GM23338 (cell line): ENCODE measurements around the gene MMP24OS.

Source experiments
- CREB1 ChIP-seq: fragments of 250-450 bp; sonication (Bioruptor Pico); IDR thresholded peaks from 2 replicates; pipeline ENCODE4 v1.5.0; 2020; ENCODE audit warnings: low read depth, mild to moderate bottlenecking, moderate library complexity
- EZH2 ChIP-seq: fragments of 200-600 bp; sonication (generic); IDR thresholded peaks from one replicate; pipeline ENCODE4 v1.8.0; 2017; ENCODE audit warnings: antibody characterized with exemption, mild to moderate bottlenecking, low read depth; ENCODE audit not compliant: unreplicated experiment
- EZH2phosphoT487 ChIP-seq: fragments of 200-600 bp; sonication (generic); IDR thresholded peaks from one replicate; pipeline ENCODE4 v1.8.1; 2018; ENCODE audit warnings: antibody characterized with exemption; ENCODE audit not compliant: unreplicated experiment
- JUNB ChIP-seq: IDR thresholded peaks from one replicate; pipeline ENCODE4 v1.6.1; 2016; ENCODE audit warnings: antibody characterized with exemption; ENCODE audit not compliant: unreplicated experiment
- NANOG ChIP-seq: IDR thresholded peaks from 2 replicates; pipeline ENCODE4 v1.6.1; 2016; ENCODE audit warnings: antibody characterized with exemption, borderline replicate concordance
- POLR2AphosphoS5 ChIP-seq: IDR thresholded peaks from 2 replicates; pipeline ENCODE4 v1.6.1; 2016; ENCODE audit warnings: antibody characterized with exemption, low read depth
- STAT1 ChIP-seq: IDR thresholded peaks from one replicate; pipeline ENCODE4 v1.6.1; 2016; ENCODE audit warnings: antibody characterized with exemption; ENCODE audit not compliant: unreplicated experiment
- ZNF114 ChIP-seq: fragments of 250-450 bp; sonication (Bioruptor Pico); IDR thresholded peaks from 2 replicates; pipeline ENCODE4 v1.5.0; 2020; ENCODE audit warnings: mild to moderate bottlenecking, moderate library complexity
- ZNF331 ChIP-seq: fragments of 250-450 bp; sonication (Bioruptor Pico); IDR thresholded peaks from 2 replicates; pipeline ENCODE4 v1.5.0; 2020; ENCODE audit warnings: low read depth, mild to moderate bottlenecking, moderate library complexity
- TF ChIP-seq, protein P1 (sequence below), 2 experiments: fragments of 200-600 bp in 1 of 2; sonication (generic) in 1 of 2; conservative IDR thresholded peaks; 2 replicates each; pipeline versions ENCODE4 v1.5.1 to v1.6.1; 2016 to 2017; ENCODE audit warnings: antibody characterized with exemption in 2 of 2, low read depth in 2 of 2, mild to moderate bottlenecking in 2 of 2, moderate library complexity in 1 of 2
- TF ChIP-seq, protein P2 (sequence below): IDR thresholded peaks from one replicate; pipeline ENCODE4 v1.6.1; 2018; ENCODE audit warnings: antibody characterized with exemption; ENCODE audit not compliant: unreplicated experiment
- TF ChIP-seq, protein P3 (sequence below): IDR thresholded peaks from 2 replicates; pipeline ENCODE4 v1.6.1; 2016; ENCODE audit warnings: antibody characterized with exemption
- TF ChIP-seq, protein P4 (sequence below): fragments of 250-450 bp; sonication (Bioruptor Pico); IDR thresholded peaks from 2 replicates; pipeline ENCODE4 v1.5.0; 2020; ENCODE audit warnings: mild to moderate bottlenecking, moderate library complexity

DNA sequence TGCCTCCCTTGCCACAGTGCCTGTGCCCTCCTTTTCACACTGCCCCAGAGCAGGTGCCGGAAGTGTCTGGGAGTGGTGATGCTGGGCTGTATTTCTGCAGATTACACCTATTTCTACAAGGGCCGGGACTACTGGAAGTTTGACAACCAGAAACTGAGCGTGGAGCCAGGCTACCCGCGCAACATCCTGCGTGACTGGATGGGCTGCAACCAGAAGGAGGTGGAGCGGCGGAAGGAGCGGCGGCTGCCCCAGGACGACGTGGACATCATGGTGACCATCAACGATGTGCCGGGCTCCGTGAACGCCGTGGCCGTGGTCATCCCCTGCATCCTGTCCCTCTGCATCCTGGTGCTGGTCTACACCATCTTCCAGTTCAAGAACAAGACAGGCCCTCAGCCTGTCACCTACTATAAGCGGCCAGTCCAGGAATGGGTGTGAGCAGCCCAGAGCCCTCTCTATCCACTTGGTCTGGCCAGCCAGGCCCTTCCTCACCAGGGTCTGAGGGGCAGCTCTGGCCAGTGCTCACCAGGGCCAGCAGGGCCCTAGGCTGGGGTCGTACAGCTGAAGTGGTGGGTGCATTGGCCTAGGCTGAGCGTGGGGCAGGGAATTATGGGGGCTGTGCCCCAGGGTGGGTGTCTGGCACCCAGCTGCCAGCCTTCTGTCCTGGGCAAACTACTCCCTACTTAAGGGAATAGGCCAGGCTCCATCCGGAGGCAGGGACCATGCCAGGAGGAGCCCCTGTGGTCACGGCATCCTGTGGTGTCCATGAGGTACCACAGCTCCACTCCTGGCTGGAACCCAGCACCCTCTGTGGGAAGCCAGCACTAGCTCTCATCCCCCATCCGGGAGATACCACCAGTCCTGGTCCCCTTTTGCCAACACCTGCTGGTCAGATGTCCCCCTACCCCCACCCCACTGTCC is 3.5 kb downstream of the MMP24OS start:
- TF ChIP-seq, protein P1, sequence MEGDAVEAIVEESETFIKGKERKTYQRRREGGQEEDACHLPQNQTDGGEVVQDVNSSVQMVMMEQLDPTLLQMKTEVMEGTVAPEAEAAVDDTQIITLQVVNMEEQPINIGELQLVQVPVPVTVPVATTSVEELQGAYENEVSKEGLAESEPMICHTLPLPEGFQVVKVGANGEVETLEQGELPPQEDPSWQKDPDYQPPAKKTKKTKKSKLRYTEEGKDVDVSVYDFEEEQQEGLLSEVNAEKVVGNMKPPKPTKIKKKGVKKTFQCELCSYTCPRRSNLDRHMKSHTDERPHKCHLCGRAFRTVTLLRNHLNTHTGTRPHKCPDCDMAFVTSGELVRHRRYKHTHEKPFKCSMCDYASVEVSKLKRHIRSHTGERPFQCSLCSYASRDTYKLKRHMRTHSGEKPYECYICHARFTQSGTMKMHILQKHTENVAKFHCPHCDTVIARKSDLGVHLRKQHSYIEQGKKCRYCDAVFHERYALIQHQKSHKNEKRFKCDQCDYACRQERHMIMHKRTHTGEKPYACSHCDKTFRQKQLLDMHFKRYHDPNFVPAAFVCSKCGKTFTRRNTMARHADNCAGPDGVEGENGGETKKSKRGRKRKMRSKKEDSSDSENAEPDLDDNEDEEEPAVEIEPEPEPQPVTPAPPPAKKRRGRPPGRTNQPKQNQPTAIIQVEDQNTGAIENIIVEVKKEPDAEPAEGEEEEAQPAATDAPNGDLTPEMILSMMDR (conservative IDR thresholded peaks at IDR 0.05; ENCODE audit: low read depth in 2 of 2) = no peak
- TF ChIP-seq ZNF331 (no peak), JUNB (no peak), EZH2 (no peak), CREB1 (no peak), POLR2AphosphoS5 (no peak), EZH2phosphoT487 (no peak), NANOG (no peak), STAT1 (no peak), ZNF114 (CRISPR knock-in tag) (no peak)
- TF ChIP-seq, protein P2, sequence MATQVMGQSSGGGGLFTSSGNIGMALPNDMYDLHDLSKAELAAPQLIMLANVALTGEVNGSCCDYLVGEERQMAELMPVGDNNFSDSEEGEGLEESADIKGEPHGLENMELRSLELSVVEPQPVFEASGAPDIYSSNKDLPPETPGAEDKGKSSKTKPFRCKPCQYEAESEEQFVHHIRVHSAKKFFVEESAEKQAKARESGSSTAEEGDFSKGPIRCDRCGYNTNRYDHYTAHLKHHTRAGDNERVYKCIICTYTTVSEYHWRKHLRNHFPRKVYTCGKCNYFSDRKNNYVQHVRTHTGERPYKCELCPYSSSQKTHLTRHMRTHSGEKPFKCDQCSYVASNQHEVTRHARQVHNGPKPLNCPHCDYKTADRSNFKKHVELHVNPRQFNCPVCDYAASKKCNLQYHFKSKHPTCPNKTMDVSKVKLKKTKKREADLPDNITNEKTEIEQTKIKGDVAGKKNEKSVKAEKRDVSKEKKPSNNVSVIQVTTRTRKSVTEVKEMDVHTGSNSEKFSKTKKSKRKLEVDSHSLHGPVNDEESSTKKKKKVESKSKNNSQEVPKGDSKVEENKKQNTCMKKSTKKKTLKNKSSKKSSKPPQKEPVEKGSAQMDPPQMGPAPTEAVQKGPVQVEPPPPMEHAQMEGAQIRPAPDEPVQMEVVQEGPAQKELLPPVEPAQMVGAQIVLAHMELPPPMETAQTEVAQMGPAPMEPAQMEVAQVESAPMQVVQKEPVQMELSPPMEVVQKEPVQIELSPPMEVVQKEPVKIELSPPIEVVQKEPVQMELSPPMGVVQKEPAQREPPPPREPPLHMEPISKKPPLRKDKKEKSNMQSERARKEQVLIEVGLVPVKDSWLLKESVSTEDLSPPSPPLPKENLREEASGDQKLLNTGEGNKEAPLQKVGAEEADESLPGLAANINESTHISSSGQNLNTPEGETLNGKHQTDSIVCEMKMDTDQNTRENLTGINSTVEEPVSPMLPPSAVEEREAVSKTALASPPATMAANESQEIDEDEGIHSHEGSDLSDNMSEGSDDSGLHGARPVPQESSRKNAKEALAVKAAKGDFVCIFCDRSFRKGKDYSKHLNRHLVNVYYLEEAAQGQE = no peak
- TF ChIP-seq, protein P3, sequence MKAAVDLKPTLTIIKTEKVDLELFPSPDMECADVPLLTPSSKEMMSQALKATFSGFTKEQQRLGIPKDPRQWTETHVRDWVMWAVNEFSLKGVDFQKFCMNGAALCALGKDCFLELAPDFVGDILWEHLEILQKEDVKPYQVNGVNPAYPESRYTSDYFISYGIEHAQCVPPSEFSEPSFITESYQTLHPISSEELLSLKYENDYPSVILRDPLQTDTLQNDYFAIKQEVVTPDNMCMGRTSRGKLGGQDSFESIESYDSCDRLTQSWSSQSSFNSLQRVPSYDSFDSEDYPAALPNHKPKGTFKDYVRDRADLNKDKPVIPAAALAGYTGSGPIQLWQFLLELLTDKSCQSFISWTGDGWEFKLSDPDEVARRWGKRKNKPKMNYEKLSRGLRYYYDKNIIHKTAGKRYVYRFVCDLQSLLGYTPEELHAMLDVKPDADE = no peak
- TF ChIP-seq, protein P4, sequence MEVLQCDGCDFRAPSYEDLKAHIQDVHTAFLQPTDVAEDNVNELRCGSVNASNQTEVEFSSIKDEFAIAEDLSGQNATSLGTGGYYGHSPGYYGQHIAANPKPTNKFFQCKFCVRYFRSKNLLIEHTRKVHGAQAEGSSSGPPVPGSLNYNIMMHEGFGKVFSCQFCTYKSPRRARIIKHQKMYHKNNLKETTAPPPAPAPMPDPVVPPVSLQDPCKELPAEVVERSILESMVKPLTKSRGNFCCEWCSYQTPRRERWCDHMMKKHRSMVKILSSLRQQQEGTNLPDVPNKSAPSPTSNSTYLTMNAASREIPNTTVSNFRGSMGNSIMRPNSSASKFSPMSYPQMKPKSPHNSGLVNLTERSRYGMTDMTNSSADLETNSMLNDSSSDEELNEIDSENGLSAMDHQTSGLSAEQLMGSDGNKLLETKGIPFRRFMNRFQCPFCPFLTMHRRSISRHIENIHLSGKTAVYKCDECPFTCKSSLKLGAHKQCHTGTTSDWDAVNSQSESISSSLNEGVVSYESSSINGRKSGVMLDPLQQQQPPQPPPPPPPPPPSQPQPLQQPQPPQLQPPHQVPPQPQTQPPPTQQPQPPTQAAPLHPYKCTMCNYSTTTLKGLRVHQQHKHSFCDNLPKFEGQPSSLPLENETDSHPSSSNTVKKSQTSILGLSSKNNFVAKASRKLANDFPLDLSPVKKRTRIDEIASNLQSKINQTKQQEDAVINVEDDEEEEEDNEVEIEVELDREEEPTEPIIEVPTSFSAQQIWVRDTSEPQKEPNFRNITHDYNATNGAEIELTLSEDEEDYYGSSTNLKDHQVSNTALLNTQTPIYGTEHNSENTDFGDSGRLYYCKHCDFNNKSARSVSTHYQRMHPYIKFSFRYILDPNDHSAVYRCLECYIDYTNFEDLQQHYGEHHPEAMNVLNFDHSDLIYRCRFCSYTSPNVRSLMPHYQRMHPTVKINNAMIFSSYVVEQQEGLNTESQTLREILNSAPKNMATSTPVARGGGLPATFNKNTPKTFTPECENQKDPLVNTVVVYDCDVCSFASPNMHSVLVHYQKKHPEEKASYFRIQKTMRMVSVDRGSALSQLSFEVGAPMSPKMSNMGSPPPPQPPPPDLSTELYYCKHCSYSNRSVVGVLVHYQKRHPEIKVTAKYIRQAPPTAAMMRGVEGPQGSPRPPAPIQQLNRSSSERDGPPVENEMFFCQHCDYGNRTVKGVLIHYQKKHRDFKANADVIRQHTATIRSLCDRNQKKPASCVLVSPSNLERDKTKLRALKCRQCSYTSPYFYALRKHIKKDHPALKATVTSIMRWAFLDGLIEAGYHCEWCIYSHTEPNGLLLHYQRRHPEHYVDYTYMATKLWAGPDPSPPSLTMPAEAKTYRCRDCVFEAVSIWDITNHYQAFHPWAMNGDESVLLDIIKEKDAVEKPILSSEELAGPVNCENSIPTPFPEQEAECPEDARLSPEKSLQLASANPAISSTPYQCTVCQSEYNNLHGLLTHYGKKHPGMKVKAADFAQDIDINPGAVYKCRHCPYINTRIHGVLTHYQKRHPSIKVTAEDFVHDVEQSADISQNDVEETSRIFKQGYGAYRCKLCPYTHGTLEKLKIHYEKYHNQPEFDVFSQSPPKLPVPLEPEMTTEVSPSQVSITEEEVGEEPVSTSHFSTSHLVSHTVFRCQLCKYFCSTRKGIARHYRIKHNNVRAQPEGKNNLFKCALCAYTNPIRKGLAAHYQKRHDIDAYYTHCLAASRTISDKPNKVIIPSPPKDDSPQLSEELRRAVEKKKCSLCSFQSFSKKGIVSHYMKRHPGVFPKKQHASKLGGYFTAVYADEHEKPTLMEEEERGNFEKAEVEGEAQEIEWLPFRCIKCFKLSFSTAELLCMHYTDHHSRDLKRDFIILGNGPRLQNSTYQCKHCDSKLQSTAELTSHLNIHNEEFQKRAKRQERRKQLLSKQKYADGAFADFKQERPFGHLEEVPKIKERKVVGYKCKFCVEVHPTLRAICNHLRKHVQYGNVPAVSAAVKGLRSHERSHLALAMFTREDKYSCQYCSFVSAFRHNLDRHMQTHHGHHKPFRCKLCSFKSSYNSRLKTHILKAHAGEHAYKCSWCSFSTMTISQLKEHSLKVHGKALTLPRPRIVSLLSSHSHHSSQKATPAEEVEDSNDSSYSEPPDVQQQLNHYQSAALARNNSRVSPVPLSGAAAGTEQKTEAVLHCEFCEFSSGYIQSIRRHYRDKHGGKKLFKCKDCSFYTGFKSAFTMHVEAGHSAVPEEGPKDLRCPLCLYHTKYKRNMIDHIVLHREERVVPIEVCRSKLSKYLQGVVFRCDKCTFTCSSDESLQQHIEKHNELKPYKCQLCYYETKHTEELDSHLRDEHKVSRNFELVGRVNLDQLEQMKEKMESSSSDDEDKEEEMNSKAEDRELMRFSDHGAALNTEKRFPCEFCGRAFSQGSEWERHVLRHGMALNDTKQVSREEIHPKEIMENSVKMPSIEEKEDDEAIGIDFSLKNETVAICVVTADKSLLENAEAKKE (CRISPR knock-in tag) = no peak
